Omental fat pad (tissue), 4 donors: ENCODE results near the gene YTHDC2. TPM values are rescaled to one million over a fixed set of nuclear protein-coding genes. Genes with fewer than 3 reads are reported as not detected.
A peak's percentile ranks its signal among the peaks of the same experiment; 100 is the strongest.

Experiments
- ATAC-seq: fragments of 150-250 bp; one replicate; pipeline ENCODE4 v1.9.1; 2016; ENCODE audit warnings: mild to moderate bottlenecking, moderate library complexity; ENCODE audit not compliant: low FRiP score
- DNase-seq: peaks from one replicate; pipeline ENCODE4 v3.0.0-alpha.2; 2019; ENCODE audit warnings: low spot score
- CTCF ChIP-seq, 3 donors: fragments of 450-650 bp; IDR thresholded peaks; one replicate each; pipeline ENCODE4 v1.5.1; 2016 to 2017; ENCODE audit warnings: antibody characterized with exemption in 3 of 3, mild to moderate bottlenecking in 3 of 3, moderate library complexity in 2 of 3
- total RNA-seq, 4 donors: library from RNA; depleted of rRNA; stranded (reverse); fragments of >200 nt; gene quantifications; one replicate each; pipeline ENCODE4 v1.1.0, GENCODE V29; 2016

Gene YTHDC2
- 10 to 100 TPM; 23.3 to 40.4 (median 28.1) TPM for total RNA-seq

- ATAC-seq (peak; percentile 95), DNase-seq (peak; percentile 62)
- TF ChIP-seq CTCF (IDR thresholded peaks at IDR 0.05): no peak
Observed at GRCh38 chr5:113513384-113514288, at the start of gene YTHDC2. Gene YTHDC2, plus strand, starts transcription at chr5:113513694. Its CDS starts 202 bp downstream, at chr5:113513896.

- no peak for ATAC-seq
- no peak for TF ChIP-seq CTCF (IDR thresholded peaks at IDR 0.05)
Observed at GRCh38 chr5:113474100-113474728, 39.3 kb upstream of the YTHDC2 start.

GRCh38 chr5:113478691-113479090 lies 34.8 kb upstream of the YTHDC2 start:
- ATAC-seq: no peak
- TF ChIP-seq CTCF (IDR thresholded peaks at IDR 0.05): no peak

More at GRCh38 chr5:113474100-113474728, 39.3 kb upstream of the YTHDC2 start:
- DNase-seq: no peak

DNA sequence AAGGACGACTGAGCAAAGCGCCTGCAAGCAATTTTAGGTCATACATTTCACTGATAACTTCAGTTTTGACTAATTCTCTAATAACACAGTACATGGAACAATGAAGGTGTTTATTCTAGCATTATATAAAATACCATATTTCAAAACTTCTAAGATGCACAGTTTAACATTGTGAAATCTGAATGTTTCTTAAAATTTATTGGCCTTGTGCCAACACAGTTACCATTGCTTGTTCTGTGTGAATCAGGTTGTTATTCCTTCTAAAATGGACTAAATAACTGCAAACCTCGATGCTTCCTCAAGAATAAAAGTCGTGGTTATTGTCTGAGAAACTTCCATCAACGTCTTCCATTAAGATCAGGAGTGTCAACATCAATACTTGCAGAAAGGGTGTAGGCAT lies 33.3 kb upstream of the YTHDC2 start:
- TF ChIP-seq CTCF (IDR thresholded peaks at IDR 0.05): no peak
- DNase-seq (no peak), ATAC-seq (no peak)

More at GRCh38 chr5:113478691-113479090, 34.8 kb upstream of the YTHDC2 start:
- DNase-seq: no peak

DNA sequence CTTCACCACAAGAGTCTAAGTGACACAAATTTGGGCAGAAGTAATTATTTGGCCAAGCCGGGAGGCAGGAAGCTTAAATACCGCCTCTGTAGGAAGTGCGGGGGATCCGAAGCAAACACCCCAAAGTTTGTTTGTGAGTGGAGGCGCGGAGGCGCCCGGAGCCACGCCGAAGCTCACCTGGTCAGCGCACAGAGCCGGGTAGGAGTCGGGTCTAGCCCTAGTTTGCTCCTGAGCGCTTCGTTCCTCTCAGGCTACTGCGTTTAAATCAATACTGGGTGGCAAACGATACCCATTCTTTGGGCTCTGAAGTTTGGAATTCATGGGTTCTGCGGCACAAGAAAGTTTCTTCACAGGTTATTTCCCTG lies 26.1 kb upstream of the YTHDC2 start:
- ATAC-seq (peak; percentile 11), DNase-seq (no peak)
- no peak for TF ChIP-seq CTCF (IDR thresholded peaks at IDR 0.05)

GRCh38 chr5:113487781-113488644 lies 25.5 kb upstream of the YTHDC2 start, which contains the start of gene MCC:
Gene MCC, minus strand, starts transcription at chr5:113488453.
- ATAC-seq (peak; percentile 76), DNase-seq (no peak)

More at GRCh38 chr5:113487781-113488644, 25.5 kb upstream of the YTHDC2 start, which contains the start of gene MCC:
- no peak for TF ChIP-seq CTCF (IDR thresholded peaks at IDR 0.05)
